ENCODE data around the gene ITGA4.

DNA sequence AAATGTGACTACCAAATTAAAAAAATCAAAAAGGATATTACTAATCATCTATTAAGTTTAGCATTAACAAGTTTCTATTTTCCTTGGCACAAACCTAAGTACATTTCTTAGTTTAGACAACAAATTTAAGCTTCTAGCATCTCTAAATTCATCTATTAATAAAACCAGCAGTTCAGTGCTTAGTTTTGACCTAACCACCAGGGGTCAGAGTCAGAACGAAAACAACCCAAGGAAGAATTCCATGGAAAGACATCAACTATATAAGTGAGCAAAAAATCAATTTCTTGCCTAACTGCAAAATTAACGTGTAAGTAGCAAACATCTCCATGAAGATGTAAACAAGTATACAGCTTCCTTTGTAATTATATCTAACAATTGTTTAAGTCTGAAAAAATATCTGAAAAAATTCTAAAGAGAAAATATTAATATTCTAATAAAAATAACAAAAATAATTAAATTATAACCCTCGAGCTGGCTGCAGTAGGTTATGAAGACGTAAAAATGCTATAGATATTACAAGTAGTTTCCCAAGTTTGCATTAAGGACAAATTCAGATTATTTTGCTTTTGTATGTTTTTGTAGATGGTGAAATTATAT, 116.1 kb downstream of the ITGA4 start:
- no peak for TF ChIP-seq EZH2 (IDR thresholded peaks at IDR 0.05; ENCODE audit: low read length)
- TF ChIP-seq CTCF (optimal IDR thresholded peaks at IDR 0.05 in 1 of 3, IDR thresholded peaks at IDR 0.05 in 1 of 3, conservative IDR thresholded peaks at IDR 0.05 in 1 of 3; ENCODE audit: extremely low read depth in 1 of 3, insufficient read depth in 2 of 3, low read length in 3 of 3), result peak in 2 of 3 experiments; percentile 40 to 42

Data from keratinocyte (primary cell).